ENCODE measurements around the gene BCR. TPM values are rescaled to one million over a fixed set of nuclear protein-coding genes. Genes with fewer than 3 reads are reported as not detected.

Gene BCR
- total RNA-seq, 2 experiments from 2014 or later = 42.2 to 51.3 TPM

GRCh38 chr22:23263651-23264555 is 83.6 kb downstream of the BCR start:
- peak overlapping the region; percentile 52; the same call in 1 of the 2 replicates for H2AFZ ChIP-seq (ENCODE audit: low read length)
- intact Hi-C loops (cut with micrococcal nuclease; ENCODE audit: unreplicated experiment) = no loop called here
- POLR2A ChIA-PET = interaction anchor here (1.3 kb wide), 1 partner anchor 45 kb away, joined by 4 read pairs; no protein-coding TSS in a partner anchor
- peaks cover 57% of the 10 kb centered on the region for H3K4me1 ChIP-seq (ENCODE audit: insufficient read depth, low read length, poor library complexity, severe bottlenecking)
- H3K36me3 ChIP-seq (ENCODE audit: insufficient read depth, low read length) = peaks cover 22% of the 10 kb centered on the region
- no peaks in the 10 kb centered on the region for H3K9me3 ChIP-seq (ENCODE audit: low read length)
- peak overlapping the region; percentile 67 for H3K4me2 ChIP-seq (ENCODE audit: low read length)
- no peaks in the 10 kb centered on the region for H3K79me2 ChIP-seq (ENCODE audit: insufficient read depth, low read depth, low read length)
- H3K4me3 ChIP-seq (ENCODE audit: low read depth, low read length, poor library complexity, severe bottlenecking) = peak overlapping the region; percentile 30
- peak overlapping the region; percentile 64 for H3K27ac ChIP-seq (ENCODE audit: low read depth, low read length, poor library complexity, severe bottlenecking)
- no peaks in the 10 kb centered on the region for H3K9me2 ChIP-seq (ENCODE audit: insufficient read depth, low read length)
- no peaks in the 10 kb centered on the region for H4K20me1 ChIP-seq (ENCODE audit: insufficient read depth, low read length)
- peak; percentile 83 for DNase-seq (ENCODE audit: low spot score)
- BruUV-seq (replicated peaks) = no TSS peak
- CTCF ChIA-PET (ENCODE audit: unreplicated experiment) = no interaction called here
- TF ChIP-seq CTCF (conservative IDR thresholded peaks at IDR 0.05; ENCODE audit: low read length) = no peak
- no peak for TF ChIP-seq EZH2phosphoT487 (IDR thresholded peaks at IDR 0.05; ENCODE audit: borderline replicate concordance, low read depth, low read length)

- Histone ChIP-seq H3K9me2 (ENCODE audit: insufficient read depth, low read length) (no peaks in the 10 kb centered on the region), H3K27ac (ENCODE audit: low read depth, low read length, poor library complexity, severe bottlenecking) (peak overlapping the region; percentile 64), H3K4me3 (ENCODE audit: low read depth, low read length, poor library complexity, severe bottlenecking) (peak overlapping the region; percentile 30), H3K36me3 (ENCODE audit: insufficient read depth, low read length) (peaks cover 22% of the 10 kb centered on the region), H4K20me1 (ENCODE audit: insufficient read depth, low read length) (no peaks in the 10 kb centered on the region), H3K9me3 (ENCODE audit: low read length) (no peaks in the 10 kb centered on the region), H3K4me2 (ENCODE audit: low read length) (peak overlapping the region; percentile 67), H3K79me2 (ENCODE audit: insufficient read depth, low read depth, low read length) (no peaks in the 10 kb centered on the region), H2AFZ (ENCODE audit: low read length) (peak overlapping the region; percentile 52; the same call in 1 of the 2 replicates), H3K4me1 (ENCODE audit: insufficient read depth, low read length, poor library complexity, severe bottlenecking) (peaks cover 66% of the 10 kb centered on the region)
- peak; percentile 56 for DNase-seq (ENCODE audit: low spot score)
- no TSS peak for BruUV-seq (replicated peaks)
- intact Hi-C loops (cut with micrococcal nuclease; ENCODE audit: unreplicated experiment) = no loop called here
- ChIA-PET POLR2A (interaction anchor here (0.7 to 1.3 kb wide), 3 partner anchors 12 to 46 kb away, joined by 3 to 4 read pairs (median 4); no protein-coding TSS in a partner anchor), CTCF (ENCODE audit: unreplicated experiment) (no interaction called here)
- TF ChIP-seq CTCF (conservative IDR thresholded peaks at IDR 0.05; ENCODE audit: low read length) (no peak), EZH2phosphoT487 (IDR thresholded peaks at IDR 0.05; ENCODE audit: borderline replicate concordance, low read depth, low read length) (no peak)
Observed at GRCh38 chr22:23264610-23265367, 84.5 kb downstream of the BCR start.
